ENCODE results near the gene CFAP43.

Gene CFAP43, protein sequence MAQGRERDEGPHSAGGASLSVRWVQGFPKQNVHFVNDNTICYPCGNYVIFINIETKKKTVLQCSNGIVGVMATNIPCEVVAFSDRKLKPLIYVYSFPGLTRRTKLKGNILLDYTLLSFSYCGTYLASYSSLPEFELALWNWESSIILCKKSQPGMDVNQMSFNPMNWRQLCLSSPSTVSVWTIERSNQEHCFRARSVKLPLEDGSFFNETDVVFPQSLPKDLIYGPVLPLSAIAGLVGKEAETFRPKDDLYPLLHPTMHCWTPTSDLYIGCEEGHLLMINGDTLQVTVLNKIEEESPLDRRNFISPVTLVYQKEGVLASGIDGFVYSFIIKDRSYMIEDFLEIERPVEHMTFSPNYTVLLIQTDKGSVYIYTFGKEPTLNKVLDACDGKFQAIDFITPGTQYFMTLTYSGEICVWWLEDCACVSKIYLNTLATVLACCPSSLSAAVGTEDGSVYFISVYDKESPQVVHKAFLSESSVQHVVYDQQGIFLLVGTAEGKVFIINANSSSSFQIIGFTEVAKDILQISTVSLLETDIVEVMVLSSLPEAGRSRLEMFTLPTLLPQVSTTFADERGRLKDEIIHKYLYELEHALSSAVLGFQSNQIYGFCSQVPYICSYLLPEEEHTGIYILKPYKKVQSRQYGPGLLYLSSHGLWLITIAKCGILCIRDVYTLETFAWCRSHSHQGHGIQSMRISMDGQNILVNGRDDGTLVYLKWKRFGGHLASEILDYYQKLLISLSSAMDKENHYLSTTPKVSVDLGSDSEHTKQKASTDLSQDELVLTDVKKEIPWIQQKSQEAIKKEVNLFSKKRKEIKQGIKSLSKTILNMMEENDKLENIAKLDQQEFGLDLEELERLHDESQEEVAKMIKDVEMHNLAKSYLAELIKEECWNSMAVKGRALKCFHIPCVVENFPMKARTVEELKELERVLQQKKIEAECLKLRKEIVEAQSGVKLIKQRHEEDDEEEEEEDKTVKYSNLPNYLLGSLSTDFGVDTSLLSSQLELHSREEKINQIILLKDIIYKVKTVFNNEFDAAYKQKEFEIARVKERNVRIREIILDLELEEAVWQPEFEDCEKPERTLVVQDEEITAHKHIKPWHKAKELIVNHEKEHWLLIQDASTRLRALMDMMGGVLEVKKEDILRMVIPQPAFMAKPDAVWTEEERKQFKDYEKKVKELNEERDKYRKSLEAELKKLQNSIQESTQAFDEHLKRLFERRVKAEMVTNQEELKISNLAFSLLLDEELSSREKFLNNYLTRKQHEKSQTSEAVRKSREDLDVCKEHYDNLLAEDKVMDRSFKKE (N-terminal part only)

GRCh38 chr10:104231784-104232612 lies at the start of gene CFAP43:
Gene CFAP43 (minus strand): TSS chr10:104232364. CDS start chr10:104232246, 118 bp downstream.
- Histone ChIP-seq H3F3A (ENCODE audit: insufficient read depth, low read length) (no peaks in the 10 kb centered on the region), H2AFZ (ENCODE audit: low read length) (peak within 1 kb of the TSS; percentile 98), H3K9me2 (replicated peaks; ENCODE audit: insufficient read depth, low read length) (no peaks in the 10 kb centered on the region), H3K79me2 (ENCODE audit: low read length) (no peaks in the 10 kb centered on the region), H3K27me3 (replicated peaks; ENCODE audit: insufficient read depth, low read length) (0 out of 2 replicates have a peak, but pooled peaks cover 6% of the 10 kb centered on the region), H3K4me1 (ENCODE audit: low read length) (0 out of 2 replicates have a peak, but pooled peaks cover 3% of the 10 kb centered on the region), H3K36me3 (replicated peaks; ENCODE audit: insufficient read depth, low read length) (no peaks in the 10 kb centered on the region), H3K9me3 (replicated peaks; ENCODE audit: insufficient read depth, low read length) (no peaks in the 10 kb centered on the region), H3K4me3 (ENCODE audit: low read length) (peak within 1 kb of the TSS; percentile 82), H3K4me2 (ENCODE audit: low read depth, low read length) (peak within 1 kb of the TSS; percentile 100), H3K9ac (ENCODE audit: low read length) (peak within 1 kb of the TSS; percentile 73), H4K20me1 (ENCODE audit: insufficient read depth, low read length) (no peaks in the 10 kb centered on the region), H3K27ac (ENCODE audit: low read length) (no peak within 1 kb of the TSS)
- TF ChIP-seq EZH2 (optimal IDR thresholded peaks at IDR 0.05; ENCODE audit: low read depth, low read length) = no peak
- TF ChIP-seq EZH2phosphoT487 (IDR thresholded peaks at IDR 0.05; ENCODE audit: low read length) = no peak
- TF ChIP-seq, protein P1, sequence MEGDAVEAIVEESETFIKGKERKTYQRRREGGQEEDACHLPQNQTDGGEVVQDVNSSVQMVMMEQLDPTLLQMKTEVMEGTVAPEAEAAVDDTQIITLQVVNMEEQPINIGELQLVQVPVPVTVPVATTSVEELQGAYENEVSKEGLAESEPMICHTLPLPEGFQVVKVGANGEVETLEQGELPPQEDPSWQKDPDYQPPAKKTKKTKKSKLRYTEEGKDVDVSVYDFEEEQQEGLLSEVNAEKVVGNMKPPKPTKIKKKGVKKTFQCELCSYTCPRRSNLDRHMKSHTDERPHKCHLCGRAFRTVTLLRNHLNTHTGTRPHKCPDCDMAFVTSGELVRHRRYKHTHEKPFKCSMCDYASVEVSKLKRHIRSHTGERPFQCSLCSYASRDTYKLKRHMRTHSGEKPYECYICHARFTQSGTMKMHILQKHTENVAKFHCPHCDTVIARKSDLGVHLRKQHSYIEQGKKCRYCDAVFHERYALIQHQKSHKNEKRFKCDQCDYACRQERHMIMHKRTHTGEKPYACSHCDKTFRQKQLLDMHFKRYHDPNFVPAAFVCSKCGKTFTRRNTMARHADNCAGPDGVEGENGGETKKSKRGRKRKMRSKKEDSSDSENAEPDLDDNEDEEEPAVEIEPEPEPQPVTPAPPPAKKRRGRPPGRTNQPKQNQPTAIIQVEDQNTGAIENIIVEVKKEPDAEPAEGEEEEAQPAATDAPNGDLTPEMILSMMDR (IDR thresholded peaks at IDR 0.05; ENCODE audit: low read length) = no peak
- DNase-seq = peak; percentile 98

GRCh38 chr10:104281694-104282093 lies 49.5 kb upstream of the CFAP43 start:
- H3K27ac ChIP-seq (ENCODE audit: low read length) = no peak overlapping the region
- H3K4me3 ChIP-seq (ENCODE audit: low read length) = no peak overlapping the region
- H2AFZ ChIP-seq (ENCODE audit: low read length) = no peak overlapping the region
- H3K27me3 ChIP-seq (replicated peaks; ENCODE audit: insufficient read depth, low read length) = no peaks in the 10 kb centered on the region
- no peaks in the 10 kb centered on the region for H3K36me3 ChIP-seq (replicated peaks; ENCODE audit: insufficient read depth, low read length)
- H3K9ac ChIP-seq (ENCODE audit: low read length) = no peak overlapping the region
- H3K4me2 ChIP-seq (ENCODE audit: low read depth, low read length) = no peak overlapping the region
- H3F3A ChIP-seq (ENCODE audit: insufficient read depth, low read length) = no peaks in the 10 kb centered on the region
- H3K9me2 ChIP-seq (replicated peaks; ENCODE audit: insufficient read depth, low read length) = no peaks in the 10 kb centered on the region
- DNase-seq = no peak
- no peaks in the 10 kb centered on the region for H4K20me1 ChIP-seq (ENCODE audit: insufficient read depth, low read length)
- H3K79me2 ChIP-seq (ENCODE audit: low read length) = no peaks in the 10 kb centered on the region
- H3K9me3 ChIP-seq (replicated peaks; ENCODE audit: insufficient read depth, low read length) = no peaks in the 10 kb centered on the region
- TF ChIP-seq, protein P1 (IDR thresholded peaks at IDR 0.05; ENCODE audit: low read length) = no peak
- TF ChIP-seq EZH2 (optimal IDR thresholded peaks at IDR 0.05; ENCODE audit: low read depth, low read length) = no peak
- no peaks in the 10 kb centered on the region for H3K4me1 ChIP-seq (ENCODE audit: low read length)

All from MM.1S (cell line).